SK-MEL-5 (cell line): ENCODE results near the gene GNAS. TPM values are rescaled to one million over a fixed set of nuclear protein-coding genes. Genes with fewer than 3 reads are reported as not detected.
"Not testable (repeated sequence)": the region's sequence is repeated elsewhere in the genome, so short reads cannot be mapped to it uniquely, and the experiment has no call there.

Source experiments
- DNase-seq: peaks from one replicate; pipeline ENCODE4 v3.0.0-alpha.2; 2016; ENCODE audit warnings: low read depth, low spot score
- in situ Hi-C: cut with HindIII; loops from 2 replicates; pipeline ENCODE4 v1.10.0; 2016; ENCODE audit warnings: low sequenced_read_pairs, high pct_unique_total_duplicates, low pct_unique_long_range_greater_than_20kb
- polyA plus RNA-seq, 2 experiments: library from polyadenylated mRNA; depleted of rRNA; stranded (reverse); fragments of >200 nt; gene quantifications; 2 replicates each; pipeline ENCODE4 v1.2.3, GENCODE V29; 2015
- total RNA-seq: library from RNA; depleted of rRNA; stranded (reverse); fragments of >200 nt; shearing (Covaris generic); gene quantifications from 2 replicates; pipeline ENCODE4 v1.2.3, GENCODE V29; 2014; rRNA removed

GNAS gene
- total RNA-seq, result 589 and 602 TPM in 2 replicates
- polyA plus RNA-seq (2015; cell fraction: cytosol; rRNA removed), result 1,220 and 1,461 TPM in 2 replicates
- polyA plus RNA-seq (2015; cell fraction: nucleus; rRNA removed), result 382 and 411 TPM in 2 replicates

DNA sequence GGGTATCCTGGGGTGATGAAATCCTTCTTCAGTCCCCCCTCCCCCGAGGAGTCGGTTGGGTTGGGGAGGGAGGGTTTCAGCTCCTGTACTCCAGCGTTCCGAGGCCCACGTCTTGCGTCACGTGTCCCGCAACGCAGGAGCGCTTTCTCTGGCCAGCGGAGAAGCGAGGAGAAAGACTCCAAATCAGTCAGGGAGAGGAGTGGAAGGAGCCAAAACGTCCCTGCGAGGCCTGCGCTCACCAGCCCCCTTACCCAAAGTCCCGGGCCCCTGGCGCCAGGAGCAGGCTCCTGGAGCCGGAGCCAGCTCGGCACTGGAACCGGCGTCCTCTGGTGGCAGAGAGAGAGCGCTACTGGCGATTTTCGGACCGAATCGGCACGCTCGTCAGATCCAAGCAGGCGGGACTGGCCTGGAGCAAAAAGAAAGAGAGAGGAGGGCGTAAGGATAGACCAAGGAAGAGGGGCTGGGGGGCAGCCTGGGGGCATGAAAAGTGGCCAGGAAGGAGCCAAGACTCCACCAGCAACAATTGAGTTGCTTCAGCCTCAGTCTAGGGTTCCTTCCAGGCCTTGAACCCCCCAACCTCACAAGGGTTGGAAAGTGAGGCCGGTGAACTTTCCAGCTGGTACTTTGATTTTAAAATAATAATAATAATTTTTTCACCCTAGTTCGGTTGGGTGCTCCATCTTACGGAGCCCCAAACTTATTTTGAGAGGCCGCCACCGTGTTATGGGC, at the start of gene GNAS:
Gene GNAS, plus strand, starts transcription at position 174 of the 729 bp plus-strand sequence.
- peak; percentile 59 for DNase-seq
- in situ Hi-C loops, result no loop called here

GRCh38 chr20:58803533-58803932, 49.0 kb upstream of the GNAS start:
- DNase-seq, result no peak
- in situ Hi-C loops, result no loop called here

DNA sequence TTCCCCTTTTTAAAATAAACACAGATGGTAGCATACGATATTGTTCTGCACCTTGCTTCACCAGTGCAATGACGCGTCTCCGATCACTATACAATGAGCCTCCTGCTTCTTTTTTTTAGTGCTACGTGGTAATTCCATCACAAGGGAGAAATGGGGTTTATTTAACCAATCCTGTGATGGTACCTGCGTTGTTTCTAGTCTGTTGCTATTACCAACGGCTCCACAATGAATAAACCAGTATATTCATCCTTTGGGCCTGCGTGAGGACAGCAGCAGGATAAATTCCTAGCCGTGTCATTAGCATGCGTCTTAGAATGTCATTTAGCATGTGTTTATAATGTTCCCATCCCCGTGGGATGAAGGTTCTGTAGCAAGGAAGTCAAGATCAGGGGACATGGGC, 44.7 kb upstream of the GNAS start:
- in situ Hi-C loops, result no loop called here
- DNase-seq, result no peak

- DNase-seq, result no peak
These were observed 44.1 kb upstream of the GNAS start for GRCh38 chr20:58808271-58809046.

GRCh38 chr20:58810116-58810878, 42.2 kb upstream of the GNAS start:
- DNase-seq, result no peak
- in situ Hi-C loops, result no loop called here

More at GRCh38 chr20:58808271-58809046, 44.1 kb upstream of the GNAS start:
- in situ Hi-C loops, result no loop called here

DNA sequence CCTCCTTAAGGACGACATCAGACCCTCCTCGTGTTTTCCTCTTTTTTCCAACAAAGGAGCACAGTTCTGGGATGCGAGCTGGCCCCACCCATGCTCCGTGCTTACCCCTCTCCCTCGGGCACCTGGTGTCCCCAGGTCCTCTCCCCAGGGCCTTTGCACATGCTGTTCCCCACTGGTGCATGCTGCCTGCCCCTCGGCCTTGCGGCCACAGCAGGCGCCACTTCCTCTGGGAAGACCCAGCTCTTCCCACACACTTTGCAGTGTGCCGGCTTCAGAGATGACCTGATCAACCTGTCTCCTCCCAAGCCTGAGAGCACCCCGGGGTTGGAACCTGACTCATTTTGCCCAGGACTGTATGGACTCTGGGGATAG, 41.7 kb upstream of the GNAS start:
- no peak for DNase-seq
- in situ Hi-C loops, result no loop called here

GRCh38 chr20:58811334-58811733, 41.2 kb upstream of the GNAS start:
- DNase-seq, result no peak
- in situ Hi-C loops, result no loop called here

DNA sequence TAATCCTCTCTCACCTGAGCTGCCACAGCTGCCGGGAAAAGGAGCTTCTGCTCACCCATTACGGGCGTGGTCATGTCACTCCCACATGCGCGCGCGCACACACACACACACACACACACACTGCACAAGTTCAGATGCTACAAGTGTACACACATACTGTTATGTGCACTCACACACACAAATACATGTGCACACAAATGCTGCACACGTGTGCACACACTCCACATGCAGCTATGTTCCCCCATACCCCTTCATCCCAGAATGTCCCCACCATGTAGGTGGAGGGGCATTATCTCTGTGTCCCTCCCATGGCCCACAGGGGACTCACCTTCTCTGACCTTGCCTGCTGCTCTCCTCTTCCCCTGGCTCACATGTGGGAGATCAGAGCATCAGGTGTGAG, 39.1 kb upstream of the GNAS start:
- no peak for DNase-seq
- in situ Hi-C loops, result no loop called here

GRCh38 chr20:58815448-58815847, 37.1 kb upstream of the GNAS start:
- no peak for DNase-seq

GRCh38 chr20:58816051-58816450, 36.5 kb upstream of the GNAS start:
- DNase-seq, result no peak
- in situ Hi-C loops, result no loop called here

More at GRCh38 chr20:58815448-58815847, 37.1 kb upstream of the GNAS start:
- in situ Hi-C loops, result no loop called here

DNA sequence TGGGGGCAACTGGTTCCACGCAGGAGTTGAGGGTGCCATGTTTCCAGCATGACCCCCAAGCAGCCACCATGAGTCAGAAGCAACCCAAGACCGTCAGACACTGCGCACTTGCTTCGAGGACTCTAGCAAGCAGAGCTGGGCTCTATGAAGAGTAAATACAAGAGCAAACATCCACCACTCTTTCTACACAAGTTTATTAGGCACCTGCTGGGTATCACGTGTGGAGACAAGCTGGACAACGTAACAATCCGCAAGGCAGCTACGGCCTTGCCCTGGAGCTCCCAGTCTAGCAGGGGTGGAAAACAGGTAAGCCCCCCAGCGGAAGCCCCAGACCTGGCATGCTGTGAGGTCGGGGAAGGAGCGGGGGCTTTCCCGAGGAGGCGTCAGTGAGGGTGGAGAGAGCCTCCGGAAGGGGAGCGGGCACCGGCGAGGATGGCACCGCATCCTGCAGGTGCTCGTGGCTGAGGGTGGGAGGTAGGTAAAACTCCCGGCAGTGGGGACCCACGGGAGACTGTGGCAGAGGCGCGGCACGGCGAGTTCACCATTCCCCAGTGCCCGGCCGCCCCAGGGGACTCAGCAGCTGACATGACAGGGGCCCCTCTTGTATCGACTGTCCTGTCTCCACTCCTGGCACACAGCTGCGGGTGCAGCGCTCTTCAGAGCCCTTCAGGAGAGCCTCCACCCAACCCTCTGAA, 35.4 kb upstream of the GNAS start:
- in situ Hi-C loops, result no loop called here

GRCh38 chr20:58817748-58818147, 34.8 kb upstream of the GNAS start:
- DNase-seq, result no peak
- in situ Hi-C loops, result no loop called here

More for the DNA sequence above, 35.4 kb upstream of the GNAS start:
- no peak for DNase-seq

GRCh38 chr20:58818586-58819285, 33.8 kb upstream of the GNAS start:
- in situ Hi-C loops, result no loop called here

DNA sequence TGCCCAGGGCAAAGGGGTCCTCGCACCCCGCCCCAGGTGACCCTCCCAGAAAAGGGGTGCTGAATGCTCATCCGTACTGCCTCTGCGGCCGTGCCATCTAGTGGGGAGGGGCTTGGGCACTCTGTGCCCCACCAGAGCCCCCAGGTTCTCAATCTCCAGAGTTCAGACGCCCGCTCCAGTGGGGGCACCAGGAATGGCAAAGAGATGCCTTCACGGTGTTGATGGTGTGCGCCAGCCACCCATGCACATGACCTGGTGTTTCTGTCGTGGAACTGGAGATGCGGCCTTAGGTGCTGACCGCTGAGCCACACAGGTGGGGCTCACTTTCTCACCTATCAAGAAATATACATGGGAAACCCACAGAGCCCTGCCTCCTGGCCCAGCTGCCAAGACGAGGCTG, 32.6 kb upstream of the GNAS start:
- in situ Hi-C loops, result no loop called here

More at GRCh38 chr20:58818586-58819285, 33.8 kb upstream of the GNAS start:
- DNase-seq, result peak; percentile 92

GRCh38 chr20:58820515-58820914, 32.0 kb upstream of the GNAS start:
- in situ Hi-C loops, result not testable (repeated sequence)

More for the DNA sequence above, 32.6 kb upstream of the GNAS start:
- no peak for DNase-seq

DNA sequence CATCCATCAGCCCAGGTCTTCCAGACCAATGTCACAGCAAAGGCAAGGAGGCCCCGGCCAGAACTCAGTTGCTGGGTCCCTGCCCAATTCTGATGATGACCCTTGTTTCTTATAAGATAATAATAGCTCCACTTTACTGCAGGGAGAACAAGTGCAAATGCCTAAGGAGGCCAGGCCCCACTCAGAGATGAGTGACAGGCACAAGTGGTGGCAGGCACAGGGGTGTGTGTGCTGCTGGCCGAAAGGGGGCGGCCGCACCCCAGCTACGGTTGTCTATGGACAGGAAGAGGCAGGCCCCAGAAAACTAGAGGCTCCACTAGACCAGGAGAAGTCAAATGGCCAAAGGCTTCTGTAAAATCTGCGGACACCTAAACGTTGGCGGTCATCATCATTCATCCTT, 30.4 kb upstream of the GNAS start:
- peak; percentile 34 for DNase-seq
- in situ Hi-C loops, result no loop called here

More at GRCh38 chr20:58820515-58820914, 32.0 kb upstream of the GNAS start:
- not testable (repeated sequence) for DNase-seq
